B cell (primary cell): ENCODE measurements around the gene POLN.

ENCODE experiments used
- EZH2 ChIP-seq: IDR thresholded peaks from 2 replicates; pipeline ENCODE4 v1.6.1; 2012; ENCODE audit warnings: borderline replicate concordance, low read depth, mild to moderate bottlenecking, moderate library complexity, low read length; ENCODE audit not compliant: insufficient read depth, poor library complexity, severe bottlenecking
- TF ChIP-seq, protein P1 (sequence below): fragments of 200-600 bp; IDR thresholded peaks from one replicate; pipeline ENCODE4 v1.8.0; 2022; ENCODE audit warnings: antibody characterized with exemption, mild to moderate bottlenecking

DNA sequence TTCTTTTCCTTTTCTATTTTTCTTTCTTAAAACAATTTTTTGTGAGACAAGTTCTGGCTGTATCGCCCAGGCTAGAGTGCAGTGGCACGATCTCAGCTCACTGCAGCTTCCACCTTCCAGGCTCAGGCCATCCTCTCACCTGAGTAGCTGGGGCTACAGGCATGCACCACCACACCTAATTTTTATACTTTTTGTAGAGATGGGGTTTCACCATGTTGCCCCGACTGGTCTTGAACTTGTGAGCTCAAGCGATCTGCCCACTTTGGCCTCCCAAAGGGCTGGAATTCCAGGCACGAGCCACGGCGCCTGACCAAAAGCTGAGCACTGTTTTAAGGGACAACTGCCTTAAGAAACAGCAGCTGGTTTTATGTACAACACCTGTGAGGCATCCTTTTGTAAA is 192.1 kb downstream of the POLN start:
- TF ChIP-seq, protein P1, sequence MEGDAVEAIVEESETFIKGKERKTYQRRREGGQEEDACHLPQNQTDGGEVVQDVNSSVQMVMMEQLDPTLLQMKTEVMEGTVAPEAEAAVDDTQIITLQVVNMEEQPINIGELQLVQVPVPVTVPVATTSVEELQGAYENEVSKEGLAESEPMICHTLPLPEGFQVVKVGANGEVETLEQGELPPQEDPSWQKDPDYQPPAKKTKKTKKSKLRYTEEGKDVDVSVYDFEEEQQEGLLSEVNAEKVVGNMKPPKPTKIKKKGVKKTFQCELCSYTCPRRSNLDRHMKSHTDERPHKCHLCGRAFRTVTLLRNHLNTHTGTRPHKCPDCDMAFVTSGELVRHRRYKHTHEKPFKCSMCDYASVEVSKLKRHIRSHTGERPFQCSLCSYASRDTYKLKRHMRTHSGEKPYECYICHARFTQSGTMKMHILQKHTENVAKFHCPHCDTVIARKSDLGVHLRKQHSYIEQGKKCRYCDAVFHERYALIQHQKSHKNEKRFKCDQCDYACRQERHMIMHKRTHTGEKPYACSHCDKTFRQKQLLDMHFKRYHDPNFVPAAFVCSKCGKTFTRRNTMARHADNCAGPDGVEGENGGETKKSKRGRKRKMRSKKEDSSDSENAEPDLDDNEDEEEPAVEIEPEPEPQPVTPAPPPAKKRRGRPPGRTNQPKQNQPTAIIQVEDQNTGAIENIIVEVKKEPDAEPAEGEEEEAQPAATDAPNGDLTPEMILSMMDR: no peak
- TF ChIP-seq EZH2: no peak
